ENCODE data around the gene SREK1.
A peak's percentile ranks its signal among the peaks of the same experiment; 100 is the strongest.

Gene SREK1

DNA sequence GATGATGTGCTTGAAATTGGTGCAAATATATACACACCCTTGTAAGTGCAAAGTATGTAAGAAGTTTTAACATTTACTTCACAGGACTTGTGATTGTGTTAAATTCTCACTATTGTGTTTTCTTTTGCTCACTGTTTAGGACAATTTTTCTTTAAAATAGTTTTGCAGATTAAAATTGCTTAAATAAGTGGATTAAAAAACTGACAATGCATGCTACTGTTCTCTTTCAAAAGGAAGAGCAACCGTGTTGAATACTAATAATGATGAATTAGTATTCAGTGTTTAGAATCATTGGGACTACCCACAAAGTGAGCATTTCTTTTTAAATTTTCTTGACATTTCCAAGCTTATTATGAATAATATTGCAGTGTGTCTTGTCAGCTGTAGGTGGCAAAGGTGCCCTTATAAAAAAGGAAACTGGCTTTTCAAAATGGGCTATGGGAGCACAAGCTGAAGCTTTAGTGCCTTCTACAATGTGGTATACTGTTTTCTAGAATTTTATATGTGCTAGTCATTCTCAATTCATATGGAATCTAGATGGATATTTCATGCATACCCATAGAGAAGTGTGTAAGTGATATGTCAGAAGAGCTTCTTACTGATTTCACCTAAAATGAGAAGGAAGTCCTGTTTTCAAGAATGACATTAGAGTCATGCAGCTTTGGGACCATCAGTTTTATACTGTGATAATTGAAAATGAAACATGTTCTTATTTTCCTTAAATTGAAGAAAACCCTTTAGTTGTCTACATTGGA, 35.4 kb downstream of the SREK1 start:
- H3K27ac ChIP-seq: no peak overlapping the region
- TF ChIP-seq, protein P1, sequence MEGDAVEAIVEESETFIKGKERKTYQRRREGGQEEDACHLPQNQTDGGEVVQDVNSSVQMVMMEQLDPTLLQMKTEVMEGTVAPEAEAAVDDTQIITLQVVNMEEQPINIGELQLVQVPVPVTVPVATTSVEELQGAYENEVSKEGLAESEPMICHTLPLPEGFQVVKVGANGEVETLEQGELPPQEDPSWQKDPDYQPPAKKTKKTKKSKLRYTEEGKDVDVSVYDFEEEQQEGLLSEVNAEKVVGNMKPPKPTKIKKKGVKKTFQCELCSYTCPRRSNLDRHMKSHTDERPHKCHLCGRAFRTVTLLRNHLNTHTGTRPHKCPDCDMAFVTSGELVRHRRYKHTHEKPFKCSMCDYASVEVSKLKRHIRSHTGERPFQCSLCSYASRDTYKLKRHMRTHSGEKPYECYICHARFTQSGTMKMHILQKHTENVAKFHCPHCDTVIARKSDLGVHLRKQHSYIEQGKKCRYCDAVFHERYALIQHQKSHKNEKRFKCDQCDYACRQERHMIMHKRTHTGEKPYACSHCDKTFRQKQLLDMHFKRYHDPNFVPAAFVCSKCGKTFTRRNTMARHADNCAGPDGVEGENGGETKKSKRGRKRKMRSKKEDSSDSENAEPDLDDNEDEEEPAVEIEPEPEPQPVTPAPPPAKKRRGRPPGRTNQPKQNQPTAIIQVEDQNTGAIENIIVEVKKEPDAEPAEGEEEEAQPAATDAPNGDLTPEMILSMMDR (conservative IDR thresholded peaks at IDR 0.05): no peak

- H3K27ac ChIP-seq: no peak overlapping the region
- TF ChIP-seq, protein P1 (conservative IDR thresholded peaks at IDR 0.05): no peak
Measured at GRCh38 chr5:66180282-66181155, 36.4 kb downstream of the SREK1 start.

DNA sequence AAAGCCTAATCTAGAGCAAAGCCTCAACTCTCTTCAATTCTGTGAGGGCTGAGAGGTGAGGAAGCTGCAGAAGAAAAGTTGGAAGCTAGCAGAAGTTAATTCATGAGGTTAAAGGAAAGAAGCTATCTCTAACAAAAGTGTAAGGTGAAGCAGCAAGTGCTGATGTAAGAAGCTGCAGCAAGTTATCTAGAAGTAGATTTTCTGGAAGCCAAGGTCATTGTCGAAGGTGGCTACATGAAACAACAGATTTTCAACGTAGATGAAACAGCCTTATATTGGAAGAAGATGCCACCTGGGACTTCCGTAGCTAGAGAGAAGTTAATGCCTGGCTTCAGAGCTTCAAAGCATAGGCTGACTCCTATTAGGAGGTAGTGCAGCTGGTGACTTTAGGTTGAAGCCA, 42.0 kb downstream of the SREK1 start:
- H3K27ac ChIP-seq: no peak overlapping the region
- TF ChIP-seq, protein P1 (conservative IDR thresholded peaks at IDR 0.05): no peak

DNA sequence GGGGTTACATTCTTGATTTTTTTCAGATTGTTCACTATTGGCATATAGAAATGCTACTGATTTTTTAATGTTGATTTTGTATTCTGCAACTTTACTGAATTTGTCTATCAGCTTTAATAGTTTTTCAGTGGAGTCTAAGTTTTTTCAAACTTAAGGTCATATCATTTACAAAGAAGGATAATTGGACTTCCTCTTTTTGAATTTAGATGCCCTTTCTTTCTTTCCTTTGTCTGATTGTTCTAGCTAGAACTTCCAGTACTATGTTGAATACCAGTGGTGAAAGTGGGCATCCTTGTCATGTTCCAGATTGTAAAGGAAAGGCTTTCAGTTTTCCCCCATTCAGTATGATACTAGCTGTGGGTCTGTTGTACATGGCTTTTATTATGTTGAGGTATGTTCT, 49.3 kb downstream of the SREK1 start:
- H3K27ac ChIP-seq: no peak overlapping the region
- TF ChIP-seq, protein P1 (conservative IDR thresholded peaks at IDR 0.05): no peak

- TF ChIP-seq, protein P1 (conservative IDR thresholded peaks at IDR 0.05): no peak
Measured at GRCh38 chr5:66197764-66198405, 53.8 kb downstream of the SREK1 start.

DNA sequence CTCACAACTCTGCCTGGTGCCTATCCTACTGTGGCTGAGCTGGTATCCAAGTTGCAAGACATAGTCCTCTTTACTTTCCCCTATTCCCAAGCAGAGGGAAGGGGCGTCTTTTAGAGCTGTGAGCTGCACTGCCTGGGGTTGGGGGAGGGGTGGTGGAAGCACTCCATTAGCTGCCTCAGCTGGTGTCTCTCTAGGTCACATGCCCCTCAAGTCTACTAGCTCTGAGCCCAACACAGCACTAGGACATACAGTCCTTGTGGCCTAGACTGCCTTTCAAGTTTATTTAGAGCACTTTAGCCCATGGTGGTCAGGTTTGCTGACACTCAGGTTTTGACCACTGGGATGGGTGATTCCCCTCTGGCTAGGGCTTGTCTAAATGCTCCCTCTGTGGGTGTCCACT, 54.7 kb downstream of the SREK1 start:
- no peak overlapping the region for H3K27ac ChIP-seq
- TF ChIP-seq, protein P1 (conservative IDR thresholded peaks at IDR 0.05): no peak

More at GRCh38 chr5:66197764-66198405, 53.8 kb downstream of the SREK1 start:
- H3K27ac ChIP-seq: no peak overlapping the region

- TF ChIP-seq, protein P1 (conservative IDR thresholded peaks at IDR 0.05): no peak
Measured at GRCh38 chr5:66203531-66203930, 59.4 kb downstream of the SREK1 start.

More at GRCh38 chr5:66203531-66203930, 59.4 kb downstream of the SREK1 start:
- peak overlapping the region; percentile 73 for H3K27ac ChIP-seq
